GM23338 (cell line): ENCODE measurements around the gene PACC1. TPM values are rescaled to one million over a fixed set of nuclear protein-coding genes. Genes with fewer than 3 reads are reported as not detected.

Source experiments
- ATAC-seq: fragments of 200-7000 bp; cut with Tn5 transposase; 3 replicates; pipeline ENCODE4 v1.9.1; 2020
- DNase-seq: peaks from one replicate; pipeline ENCODE4 v3.0.0-alpha.2; 2015; ENCODE audit warnings: low spot score
- H2AFZ ChIP-seq: fragments of 200-600 bp; sonication (generic); 2 replicates; pipeline ENCODE4 v1.8.0; 2016; ENCODE audit warnings: antibody characterized with exemption, mild to moderate bottlenecking, moderate library complexity
- H3F3A ChIP-seq: fragments of 200-600 bp; sonication (generic); replicated peaks from 2 replicates; pipeline ENCODE4 v1.8.0; 2017; ENCODE audit warnings: antibody characterized with exemption, mixed run types, low read depth
- H3K27ac ChIP-seq: fragments of 200-600 bp; sonication (generic); 2 replicates; pipeline ENCODE4 v1.6.1; 2016; ENCODE audit warnings: low read depth
- H3K27me3 ChIP-seq: fragments of 200-600 bp; sonication (generic); 2 replicates; pipeline ENCODE4 v1.8.0; 2016; ENCODE audit warnings: mild to moderate bottlenecking, mixed run types, moderate library complexity; ENCODE audit not compliant: insufficient read depth
- H3K36me3 ChIP-seq: fragments of 200-600 bp; sonication (generic); 2 replicates; pipeline ENCODE4 v1.8.0; 2016; ENCODE audit warnings: mild to moderate bottlenecking; ENCODE audit not compliant: insufficient read depth
- H3K4me1 ChIP-seq: fragments of 200-600 bp; sonication (generic); 2 replicates; pipeline ENCODE4 v1.8.0; 2016; ENCODE audit warnings: mild to moderate bottlenecking, moderate library complexity; ENCODE audit not compliant: insufficient read depth
- H3K4me2 ChIP-seq: fragments of 200-600 bp; sonication (generic); 2 replicates; pipeline ENCODE4 v1.7.1; 2017; ENCODE audit warnings: mixed run types
- H3K4me3 ChIP-seq: fragments of 200-600 bp; sonication (generic); 2 replicates; pipeline ENCODE4 v1.6.1; 2016; ENCODE audit warnings: mixed run types
- H3K79me2 ChIP-seq: fragments of 200-600 bp; sonication (generic); replicated peaks from 2 replicates; pipeline ENCODE4 v1.8.0; 2017; ENCODE audit warnings: mild to moderate bottlenecking; ENCODE audit not compliant: insufficient read depth
- H3K9me2 ChIP-seq: fragments of 200-600 bp; sonication (generic); 2 replicates; pipeline ENCODE4 v1.8.0; 2017; ENCODE audit not compliant: insufficient read depth
- H4K20me1 ChIP-seq: fragments of 200-600 bp; sonication (generic); replicated peaks from 2 replicates; pipeline ENCODE4 v1.8.0; 2017; ENCODE audit warnings: mild to moderate bottlenecking; ENCODE audit not compliant: insufficient read depth
- H3K27ac Mint-ChIP-seq: 2 replicates; pipeline ENCODE4 v1.8.0; 2020; ENCODE audit warnings: inconsistent platforms, mild to moderate bottlenecking, moderate library complexity, mixed read lengths
- H3K27me3 Mint-ChIP-seq: 3 replicates; pipeline ENCODE4 v1.8.0; 2022; ENCODE audit warnings: low read depth, mild to moderate bottlenecking, moderate library complexity, mixed read lengths, inconsistent platforms; ENCODE audit not compliant: insufficient read depth, poor library complexity
- H3K36me3 Mint-ChIP-seq: 3 replicates; pipeline ENCODE4 v1.8.0; 2021; ENCODE audit warnings: low read depth, mild to moderate bottlenecking, inconsistent platforms, moderate library complexity, mixed read lengths
- H3K4me1 Mint-ChIP-seq: 3 replicates; pipeline ENCODE4 v1.8.0; 2020; ENCODE audit warnings: mild to moderate bottlenecking, inconsistent platforms, mixed read lengths
- H3K4me3 Mint-ChIP-seq: 3 replicates; pipeline ENCODE4 v1.8.0; 2021; ENCODE audit warnings: moderate library complexity, mild to moderate bottlenecking, inconsistent platforms, mixed read lengths
- H3K9me3 Mint-ChIP-seq: 3 replicates; pipeline ENCODE4 v1.8.0; 2020; ENCODE audit warnings: moderate library complexity, mild to moderate bottlenecking, inconsistent platforms, mixed read lengths
- CREB1 ChIP-seq: fragments of 250-450 bp; sonication (Bioruptor Pico); IDR thresholded peaks from 2 replicates; pipeline ENCODE4 v1.5.0; 2020; ENCODE audit warnings: low read depth, mild to moderate bottlenecking, moderate library complexity
- CTCF ChIP-seq, 2 experiments: fragments of 200-600 bp in 1 of 2; sonication (generic) in 1 of 2; conservative IDR thresholded peaks; 2 replicates each; pipeline versions ENCODE4 v1.5.1 to v1.6.1; 2016 to 2017; ENCODE audit warnings: antibody characterized with exemption in 2 of 2, low read depth in 2 of 2, mild to moderate bottlenecking in 2 of 2, moderate library complexity in 1 of 2
- ETS1 ChIP-seq: IDR thresholded peaks from 2 replicates; pipeline ENCODE4 v1.6.1; 2016; ENCODE audit warnings: antibody characterized with exemption
- EZH2 ChIP-seq: fragments of 200-600 bp; sonication (generic); IDR thresholded peaks from one replicate; pipeline ENCODE4 v1.8.0; 2017; ENCODE audit warnings: antibody characterized with exemption, mild to moderate bottlenecking, low read depth; ENCODE audit not compliant: unreplicated experiment
- EZH2phosphoT487 ChIP-seq: fragments of 200-600 bp; sonication (generic); IDR thresholded peaks from one replicate; pipeline ENCODE4 v1.8.1; 2018; ENCODE audit warnings: antibody characterized with exemption; ENCODE audit not compliant: unreplicated experiment
- JUNB ChIP-seq: IDR thresholded peaks from one replicate; pipeline ENCODE4 v1.6.1; 2016; ENCODE audit warnings: antibody characterized with exemption; ENCODE audit not compliant: unreplicated experiment
- NANOG ChIP-seq: IDR thresholded peaks from 2 replicates; pipeline ENCODE4 v1.6.1; 2016; ENCODE audit warnings: antibody characterized with exemption, borderline replicate concordance
- POLR2AphosphoS5 ChIP-seq: IDR thresholded peaks from 2 replicates; pipeline ENCODE4 v1.6.1; 2016; ENCODE audit warnings: antibody characterized with exemption, low read depth
- REST ChIP-seq: IDR thresholded peaks from one replicate; pipeline ENCODE4 v1.6.1; 2018; ENCODE audit warnings: antibody characterized with exemption; ENCODE audit not compliant: unreplicated experiment
- STAT1 ChIP-seq: IDR thresholded peaks from one replicate; pipeline ENCODE4 v1.6.1; 2016; ENCODE audit warnings: antibody characterized with exemption; ENCODE audit not compliant: unreplicated experiment
- ZNF114 ChIP-seq: fragments of 250-450 bp; sonication (Bioruptor Pico); IDR thresholded peaks from 2 replicates; pipeline ENCODE4 v1.5.0; 2020; ENCODE audit warnings: mild to moderate bottlenecking, moderate library complexity
- ZNF331 ChIP-seq: fragments of 250-450 bp; sonication (Bioruptor Pico); IDR thresholded peaks from 2 replicates; pipeline ENCODE4 v1.5.0; 2020; ENCODE audit warnings: low read depth, mild to moderate bottlenecking, moderate library complexity
- polyA plus RNA-seq: library from polyadenylated mRNA; unstranded; fragments of >200 nt; fragmentation: Nextera tagmentation; extraction: Ambion mirVana; gene quantifications from 2 replicates; pipeline ENCODE4 v1.2.1, GENCODE V29; 2016
- total RNA-seq: library from RNA; depleted of rRNA; stranded (reverse); fragments of >200 nt; shearing (Covaris generic); gene quantifications from 2 replicates; pipeline ENCODE4 v1.2.3, GENCODE V29; 2014
- TF ChIP-seq, protein P1 (sequence below): fragments of 250-450 bp; sonication (Bioruptor Pico); IDR thresholded peaks from 2 replicates; pipeline ENCODE4 v1.5.0; 2020; ENCODE audit warnings: mild to moderate bottlenecking, moderate library complexity

Gene PACC1
- total and polyA plus RNA-seq, 2 experiments from 2014 or later, result 17.1 to 18.0 TPM

DNA sequence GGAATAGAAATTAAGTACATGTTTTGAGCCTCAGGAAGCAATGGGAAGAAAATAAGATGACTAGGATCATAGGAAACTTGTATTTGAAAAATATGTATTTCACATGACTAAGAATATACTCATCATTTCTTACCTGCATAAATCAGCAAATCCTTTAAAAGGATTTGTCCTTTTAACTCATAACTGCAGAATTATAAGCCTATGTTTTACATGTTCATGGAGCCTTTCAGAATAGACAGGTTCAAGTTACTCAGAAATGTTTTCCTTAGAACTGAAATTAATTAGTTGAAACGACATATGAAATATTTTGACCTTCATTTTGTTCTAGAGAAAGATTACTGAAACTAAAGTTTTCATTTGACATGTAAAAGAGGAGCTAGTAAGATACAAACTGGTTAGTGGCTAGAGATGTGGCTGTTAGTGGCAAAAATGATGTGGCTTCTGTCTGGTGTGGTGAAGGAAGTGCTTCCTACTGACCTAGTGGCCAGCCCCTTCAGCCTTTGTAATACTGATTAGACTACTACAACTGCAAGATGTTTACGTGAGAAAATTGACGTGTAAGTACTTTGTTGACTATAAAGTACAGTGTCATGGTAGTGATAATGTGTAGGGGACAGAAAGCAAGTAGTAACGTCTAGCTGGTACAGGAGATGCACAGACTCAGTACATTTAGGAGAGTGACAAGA is 54.7 kb downstream of the PACC1 start:
- Histone ChIP-seq H3K4me1 (no peaks in the 10 kb centered on the region), H3K4me3 (no peak overlapping the region), H3K79me2 (no peaks in the 10 kb centered on the region), H2AFZ (no peak overlapping the region), H3K27me3 (no peaks in the 10 kb centered on the region), H3F3A (no peaks in the 10 kb centered on the region), H3K4me2 (no peak overlapping the region), H3K36me3 (peaks cover 29% of the 10 kb centered on the region; the same call in 1 of the 2 replicates), H3K27ac (no peak overlapping the region), H3K9me2 (no peaks in the 10 kb centered on the region), H4K20me1 (peaks cover 3% of the 10 kb centered on the region)
- no peak for TF ChIP-seq EZH2phosphoT487
- TF ChIP-seq NANOG, result no peak
- TF ChIP-seq CREB1, result no peak
- TF ChIP-seq POLR2AphosphoS5, result no peak
- TF ChIP-seq CTCF (conservative IDR thresholded peaks at IDR 0.05; ENCODE audit: low read depth in 2 of 2), result no peak
- TF ChIP-seq, protein P1, sequence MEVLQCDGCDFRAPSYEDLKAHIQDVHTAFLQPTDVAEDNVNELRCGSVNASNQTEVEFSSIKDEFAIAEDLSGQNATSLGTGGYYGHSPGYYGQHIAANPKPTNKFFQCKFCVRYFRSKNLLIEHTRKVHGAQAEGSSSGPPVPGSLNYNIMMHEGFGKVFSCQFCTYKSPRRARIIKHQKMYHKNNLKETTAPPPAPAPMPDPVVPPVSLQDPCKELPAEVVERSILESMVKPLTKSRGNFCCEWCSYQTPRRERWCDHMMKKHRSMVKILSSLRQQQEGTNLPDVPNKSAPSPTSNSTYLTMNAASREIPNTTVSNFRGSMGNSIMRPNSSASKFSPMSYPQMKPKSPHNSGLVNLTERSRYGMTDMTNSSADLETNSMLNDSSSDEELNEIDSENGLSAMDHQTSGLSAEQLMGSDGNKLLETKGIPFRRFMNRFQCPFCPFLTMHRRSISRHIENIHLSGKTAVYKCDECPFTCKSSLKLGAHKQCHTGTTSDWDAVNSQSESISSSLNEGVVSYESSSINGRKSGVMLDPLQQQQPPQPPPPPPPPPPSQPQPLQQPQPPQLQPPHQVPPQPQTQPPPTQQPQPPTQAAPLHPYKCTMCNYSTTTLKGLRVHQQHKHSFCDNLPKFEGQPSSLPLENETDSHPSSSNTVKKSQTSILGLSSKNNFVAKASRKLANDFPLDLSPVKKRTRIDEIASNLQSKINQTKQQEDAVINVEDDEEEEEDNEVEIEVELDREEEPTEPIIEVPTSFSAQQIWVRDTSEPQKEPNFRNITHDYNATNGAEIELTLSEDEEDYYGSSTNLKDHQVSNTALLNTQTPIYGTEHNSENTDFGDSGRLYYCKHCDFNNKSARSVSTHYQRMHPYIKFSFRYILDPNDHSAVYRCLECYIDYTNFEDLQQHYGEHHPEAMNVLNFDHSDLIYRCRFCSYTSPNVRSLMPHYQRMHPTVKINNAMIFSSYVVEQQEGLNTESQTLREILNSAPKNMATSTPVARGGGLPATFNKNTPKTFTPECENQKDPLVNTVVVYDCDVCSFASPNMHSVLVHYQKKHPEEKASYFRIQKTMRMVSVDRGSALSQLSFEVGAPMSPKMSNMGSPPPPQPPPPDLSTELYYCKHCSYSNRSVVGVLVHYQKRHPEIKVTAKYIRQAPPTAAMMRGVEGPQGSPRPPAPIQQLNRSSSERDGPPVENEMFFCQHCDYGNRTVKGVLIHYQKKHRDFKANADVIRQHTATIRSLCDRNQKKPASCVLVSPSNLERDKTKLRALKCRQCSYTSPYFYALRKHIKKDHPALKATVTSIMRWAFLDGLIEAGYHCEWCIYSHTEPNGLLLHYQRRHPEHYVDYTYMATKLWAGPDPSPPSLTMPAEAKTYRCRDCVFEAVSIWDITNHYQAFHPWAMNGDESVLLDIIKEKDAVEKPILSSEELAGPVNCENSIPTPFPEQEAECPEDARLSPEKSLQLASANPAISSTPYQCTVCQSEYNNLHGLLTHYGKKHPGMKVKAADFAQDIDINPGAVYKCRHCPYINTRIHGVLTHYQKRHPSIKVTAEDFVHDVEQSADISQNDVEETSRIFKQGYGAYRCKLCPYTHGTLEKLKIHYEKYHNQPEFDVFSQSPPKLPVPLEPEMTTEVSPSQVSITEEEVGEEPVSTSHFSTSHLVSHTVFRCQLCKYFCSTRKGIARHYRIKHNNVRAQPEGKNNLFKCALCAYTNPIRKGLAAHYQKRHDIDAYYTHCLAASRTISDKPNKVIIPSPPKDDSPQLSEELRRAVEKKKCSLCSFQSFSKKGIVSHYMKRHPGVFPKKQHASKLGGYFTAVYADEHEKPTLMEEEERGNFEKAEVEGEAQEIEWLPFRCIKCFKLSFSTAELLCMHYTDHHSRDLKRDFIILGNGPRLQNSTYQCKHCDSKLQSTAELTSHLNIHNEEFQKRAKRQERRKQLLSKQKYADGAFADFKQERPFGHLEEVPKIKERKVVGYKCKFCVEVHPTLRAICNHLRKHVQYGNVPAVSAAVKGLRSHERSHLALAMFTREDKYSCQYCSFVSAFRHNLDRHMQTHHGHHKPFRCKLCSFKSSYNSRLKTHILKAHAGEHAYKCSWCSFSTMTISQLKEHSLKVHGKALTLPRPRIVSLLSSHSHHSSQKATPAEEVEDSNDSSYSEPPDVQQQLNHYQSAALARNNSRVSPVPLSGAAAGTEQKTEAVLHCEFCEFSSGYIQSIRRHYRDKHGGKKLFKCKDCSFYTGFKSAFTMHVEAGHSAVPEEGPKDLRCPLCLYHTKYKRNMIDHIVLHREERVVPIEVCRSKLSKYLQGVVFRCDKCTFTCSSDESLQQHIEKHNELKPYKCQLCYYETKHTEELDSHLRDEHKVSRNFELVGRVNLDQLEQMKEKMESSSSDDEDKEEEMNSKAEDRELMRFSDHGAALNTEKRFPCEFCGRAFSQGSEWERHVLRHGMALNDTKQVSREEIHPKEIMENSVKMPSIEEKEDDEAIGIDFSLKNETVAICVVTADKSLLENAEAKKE, result no peak
- TF ChIP-seq ETS1, result no peak
- TF ChIP-seq JUNB, result no peak
- TF ChIP-seq ZNF331 (CRISPR knock-in tag), result no peak
- no peak for TF ChIP-seq ZNF114 (CRISPR knock-in tag)
- no peak for TF ChIP-seq EZH2
- TF ChIP-seq STAT1, result no peak
- TF ChIP-seq REST, result no peak
- H3K36me3 Mint-ChIP-seq, result peaks cover 52% of the 10 kb centered on the region
- ATAC-seq (no peak), DNase-seq (no peak)
- no peaks in the 10 kb centered on the region for H3K27me3 Mint-ChIP-seq
- H3K27ac Mint-ChIP-seq, result no peak overlapping the region
- no peak overlapping the region for H3K4me3 Mint-ChIP-seq
- H3K4me1 Mint-ChIP-seq, result no peaks in the 10 kb centered on the region
- H3K9me3 Mint-ChIP-seq, result no peaks in the 10 kb centered on the region
